Measurements from ENCODE around the gene PSMF1. TPM values are rescaled to one million over a fixed set of nuclear protein-coding genes. Genes with fewer than 3 reads are reported as not detected.

PSMF1 gene
- total RNA-seq, 6 experiments from 2014 or later = 179 to 208 (median 199) TPM

- no peak overlapping the region for H3K27ac Mint-ChIP-seq
Measured at GRCh38 chr20:1112908-1113307, 5.5 kb upstream of the PSMF1 start.

GRCh38 chr20:1118004-1118335 lies 432 bp upstream of the PSMF1 start:
- Mint-ChIP-seq H3K27me3 (ENCODE audit: insufficient read depth) (no peaks in the 10 kb centered on the region; the same call in 1 of the 2 replicates), H3K4me3 (peak overlapping the region; percentile 96), H3K4me1 (ENCODE audit: low read depth) (peaks cover 54% of the 10 kb centered on the region), H3K36me3 (ENCODE audit: low read depth) (peaks cover 30% of the 10 kb centered on the region), H3K27ac (peak overlapping the region; percentile 62), H3K9me3 (no peaks in the 10 kb centered on the region)
- no peak for TF ChIP-seq CTCF (IDR thresholded peaks at IDR 0.05)
- DNase-seq = no peak

More at GRCh38 chr20:1112908-1113307, 5.5 kb upstream of the PSMF1 start:
- Mint-ChIP-seq H3K36me3 (ENCODE audit: low read depth) (no peaks in the 10 kb centered on the region), H3K9me3 (no peaks in the 10 kb centered on the region), H3K27me3 (ENCODE audit: insufficient read depth) (peaks cover 5% of the 10 kb centered on the region), H3K4me1 (ENCODE audit: low read depth) (peaks cover 13% of the 10 kb centered on the region), H3K4me3 (no peak overlapping the region)
- TF ChIP-seq CTCF (IDR thresholded peaks at IDR 0.05) = no peak
- no peak for DNase-seq

GRCh38 chr20:1119128-1119505 lies 715 bp downstream of the PSMF1 start:
- Mint-ChIP-seq H3K27me3 (ENCODE audit: insufficient read depth) (no peaks in the 10 kb centered on the region), H3K36me3 (ENCODE audit: low read depth) (peaks cover 30% of the 10 kb centered on the region), H3K4me3 (peak overlapping the region; percentile 96), H3K27ac (peak overlapping the region; percentile 62), H3K4me1 (ENCODE audit: low read depth) (peaks cover 66% of the 10 kb centered on the region), H3K9me3 (no peaks in the 10 kb centered on the region)
- DNase-seq = no peak
- no peak for TF ChIP-seq CTCF (IDR thresholded peaks at IDR 0.05)

GRCh38 chr20:1119524-1119923 lies 1.1 kb downstream of the PSMF1 start:
- TF ChIP-seq CTCF (IDR thresholded peaks at IDR 0.05) = no peak
- Mint-ChIP-seq H3K4me1 (ENCODE audit: low read depth) (peaks cover 70% of the 10 kb centered on the region), H3K27me3 (ENCODE audit: insufficient read depth) (no peaks in the 10 kb centered on the region), H3K36me3 (ENCODE audit: low read depth) (peaks cover 30% of the 10 kb centered on the region), H3K9me3 (no peaks in the 10 kb centered on the region), H3K27ac (peak overlapping the region; percentile 62), H3K4me3 (peak overlapping the region; percentile 96)
- DNase-seq = no peak

- Mint-ChIP-seq H3K4me1 (ENCODE audit: low read depth) (peaks cover 73% of the 10 kb centered on the region), H3K4me3 (peak overlapping the region; percentile 96), H3K36me3 (ENCODE audit: low read depth) (peaks cover 38% of the 10 kb centered on the region), H3K9me3 (no peaks in the 10 kb centered on the region), H3K27ac (peak overlapping the region; percentile 62), H3K27me3 (ENCODE audit: insufficient read depth) (no peaks in the 10 kb centered on the region)
- no peak for TF ChIP-seq CTCF (IDR thresholded peaks at IDR 0.05)
- no peak for DNase-seq
Measured at GRCh38 chr20:1121429-1121828, 3.0 kb downstream of the PSMF1 start.

Data from HFFc6 (cell line).